HG02852 (cell line): ENCODE measurements around the gene TTC28.
"Not testable (repeated sequence)": the region's sequence is repeated elsewhere in the genome, so short reads cannot be mapped to it uniquely, and the experiment has no call there.

Source experiments
- ATAC-seq: cut with Tn5 transposase; IDR thresholded peaks from one replicate; pipeline ENCODE4 v1.9.1; 2021; ENCODE audit warnings: mild to moderate bottlenecking, moderate library complexity; ENCODE audit not compliant: unreplicated experiment

The TTC28 gene

DNA sequence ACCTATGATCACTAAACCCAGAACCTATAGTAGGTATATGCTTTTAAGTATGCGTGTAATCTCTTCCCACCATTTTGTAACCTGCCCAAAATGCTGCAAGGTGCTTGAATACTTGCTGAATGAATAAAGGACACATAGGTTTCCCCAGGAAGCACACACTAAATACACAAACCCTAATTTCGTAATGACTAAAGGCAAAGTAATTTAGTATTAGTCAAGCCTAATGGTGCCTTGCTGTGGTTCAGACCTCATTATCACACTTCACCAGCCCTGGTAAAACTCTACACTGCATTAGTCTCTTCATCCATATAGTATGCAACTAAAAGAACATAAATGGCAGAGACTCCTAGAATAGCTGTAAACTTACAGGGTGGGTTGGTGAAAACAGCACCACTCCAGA is 471.6 kb downstream of the TTC28 start:
- ATAC-seq: no peak

DNA sequence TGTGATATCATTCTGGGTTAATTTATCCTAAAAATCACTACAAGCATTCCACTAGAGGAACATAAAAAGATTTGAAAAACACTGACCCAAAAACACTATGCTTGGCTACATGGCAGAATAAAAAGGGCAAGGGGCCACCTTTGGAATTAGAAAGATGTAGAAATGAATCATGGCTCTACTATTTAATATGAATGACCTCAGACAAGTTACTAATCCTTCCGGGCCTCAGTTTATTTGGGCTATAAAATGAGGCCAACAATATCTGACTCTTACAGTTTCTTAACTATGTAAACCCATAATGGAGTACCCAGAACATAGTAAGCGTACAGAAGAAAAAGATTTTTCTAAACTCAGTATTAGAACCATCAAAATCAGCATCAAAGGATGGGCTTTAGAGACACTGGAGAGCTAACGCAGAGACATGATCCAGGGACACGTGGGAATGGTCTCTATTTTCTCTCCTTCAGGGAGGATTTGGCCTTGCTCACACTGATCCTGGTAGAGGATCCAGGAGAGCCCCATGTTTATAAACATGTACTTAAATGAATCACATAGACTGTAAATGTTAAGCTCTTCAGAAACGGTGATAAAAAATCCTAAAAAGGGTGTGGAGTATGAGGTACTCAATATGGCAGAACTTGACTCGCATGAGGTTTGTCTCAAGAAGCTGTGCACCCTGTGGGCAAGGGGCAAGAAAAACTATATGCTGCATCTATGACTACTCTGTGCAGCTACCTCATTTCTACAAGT is 472.2 kb downstream of the TTC28 start:
- no peak for ATAC-seq

DNA sequence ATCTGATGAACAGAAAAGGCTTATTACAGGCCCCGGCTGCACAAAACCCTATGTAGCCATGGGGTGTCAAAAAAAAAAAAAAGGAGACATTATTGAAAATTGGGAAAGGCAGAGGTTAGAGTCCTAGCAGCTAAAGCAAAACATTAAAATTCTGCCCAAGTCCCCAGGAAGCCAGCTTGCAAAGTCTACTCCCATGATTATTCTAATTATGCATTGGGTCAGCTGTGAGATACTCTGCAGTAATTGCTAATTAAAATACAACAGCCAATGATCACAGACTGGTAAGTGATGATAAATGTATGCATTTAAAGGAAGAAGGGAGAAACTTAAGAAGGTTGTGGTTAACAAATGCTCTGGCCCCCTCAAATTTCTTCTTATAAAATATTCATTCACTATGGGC is 473.7 kb downstream of the TTC28 start:
- no peak for ATAC-seq

GRCh38 chr22:28204382-28204781 is 475.3 kb downstream of the TTC28 start:
- no peak for ATAC-seq

DNA sequence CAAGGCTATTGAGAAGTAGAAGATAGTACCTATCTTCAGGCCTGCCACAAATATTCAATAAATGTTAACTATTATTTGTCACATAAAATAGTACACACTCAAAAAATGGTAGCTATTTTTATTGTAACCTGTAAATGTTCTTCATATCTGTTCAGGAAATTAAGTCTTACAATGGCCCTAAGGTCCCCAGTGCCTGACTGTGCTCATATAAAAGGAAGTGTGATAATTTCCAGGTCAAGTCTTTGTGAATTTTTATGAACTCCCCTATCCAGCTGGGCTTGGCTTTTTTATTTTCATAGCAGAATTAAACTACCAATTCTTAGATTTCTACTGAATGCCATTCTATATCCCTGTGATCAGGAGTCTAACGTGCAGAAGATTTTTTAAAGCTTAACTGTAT is 476.4 kb downstream of the TTC28 start:
- no peak for ATAC-seq

- no peak for ATAC-seq
These were observed 480.9 kb downstream of the TTC28 start for GRCh38 chr22:28198692-28199091.

DNA sequence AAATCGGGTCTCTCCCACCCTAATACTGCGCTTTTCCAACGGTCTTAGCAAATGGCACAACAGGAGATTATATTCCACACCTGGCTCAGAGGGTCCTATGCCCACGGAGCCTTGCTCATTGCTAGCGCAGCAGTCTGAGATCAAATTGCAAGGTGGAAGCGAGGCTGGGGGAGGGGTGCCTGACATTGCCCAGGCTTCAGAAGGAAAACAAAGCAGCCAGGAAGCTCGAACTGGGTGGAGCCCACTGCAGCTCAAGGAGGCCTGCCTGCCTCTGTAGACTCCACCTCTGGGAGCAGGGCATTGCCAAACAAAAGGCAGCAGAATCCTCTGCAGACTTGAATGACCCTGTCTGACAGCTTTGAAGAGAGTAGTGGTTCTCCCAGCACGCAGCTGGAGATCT is 488.1 kb downstream of the TTC28 start:
- not testable (repeated sequence) for ATAC-seq

- ATAC-seq: no peak
These were observed 491.3 kb downstream of the TTC28 start for GRCh38 chr22:28188178-28188879.

- no peak for ATAC-seq
These were observed 492.0 kb downstream of the TTC28 start for GRCh38 chr22:28187612-28188011.

GRCh38 chr22:28186641-28187040 is 493.0 kb downstream of the TTC28 start:
- no peak for ATAC-seq

DNA sequence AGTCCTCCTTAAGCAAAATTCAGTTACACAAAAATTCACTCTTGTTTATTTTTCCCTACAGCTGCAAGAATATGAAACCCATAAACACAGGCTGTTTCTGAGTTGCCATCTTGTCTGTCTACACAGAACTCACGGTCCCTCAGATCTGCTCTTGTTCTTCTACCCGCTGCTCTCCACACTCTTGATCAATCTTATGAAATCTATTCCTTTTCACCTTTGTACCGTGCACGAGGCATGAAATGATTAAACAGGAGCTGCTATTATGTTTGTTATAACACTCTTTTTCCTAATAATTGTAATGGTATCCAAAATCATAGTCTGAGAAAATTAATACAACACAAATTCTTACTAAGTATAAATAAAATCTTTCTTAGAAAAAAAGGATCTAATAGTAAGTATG is 494.5 kb downstream of the TTC28 start:
- no peak for ATAC-seq

DNA sequence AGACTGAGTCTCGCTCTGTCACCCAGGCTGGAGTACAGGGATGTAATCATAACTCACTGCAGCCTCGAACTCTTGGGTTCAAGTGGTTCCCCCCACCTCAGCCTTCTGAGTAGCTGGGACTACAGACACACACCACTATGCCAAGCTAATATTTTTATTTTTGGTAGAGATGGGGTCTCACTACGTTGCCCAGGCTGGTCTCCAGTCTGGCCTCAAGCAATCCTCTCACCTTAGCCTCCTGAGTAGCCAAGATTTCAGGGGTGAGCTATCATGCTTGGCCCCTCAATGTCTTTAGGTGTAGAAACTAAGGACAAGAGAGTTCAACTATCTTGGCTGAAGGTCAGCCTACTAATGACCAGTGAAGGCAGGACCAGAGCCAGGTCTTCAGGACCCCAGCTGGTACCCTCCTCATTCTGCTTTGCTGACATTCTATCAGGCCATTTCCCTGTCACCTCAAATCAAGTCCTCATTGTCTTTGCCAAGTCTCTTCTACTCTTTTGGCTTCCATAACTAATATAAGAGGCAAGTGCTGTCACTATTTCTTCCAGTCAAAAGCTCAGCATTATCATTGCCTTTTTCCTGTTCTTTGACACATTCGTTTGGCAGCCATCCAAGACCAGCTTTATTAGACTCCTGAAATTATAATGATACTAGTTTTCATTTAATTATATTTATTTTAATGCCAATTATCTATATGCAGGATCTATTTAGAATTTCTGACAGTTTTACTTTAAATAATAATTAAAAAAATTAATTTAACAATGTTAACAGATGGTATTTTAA is 496.4 kb downstream of the TTC28 start:
- ATAC-seq: no peak

DNA sequence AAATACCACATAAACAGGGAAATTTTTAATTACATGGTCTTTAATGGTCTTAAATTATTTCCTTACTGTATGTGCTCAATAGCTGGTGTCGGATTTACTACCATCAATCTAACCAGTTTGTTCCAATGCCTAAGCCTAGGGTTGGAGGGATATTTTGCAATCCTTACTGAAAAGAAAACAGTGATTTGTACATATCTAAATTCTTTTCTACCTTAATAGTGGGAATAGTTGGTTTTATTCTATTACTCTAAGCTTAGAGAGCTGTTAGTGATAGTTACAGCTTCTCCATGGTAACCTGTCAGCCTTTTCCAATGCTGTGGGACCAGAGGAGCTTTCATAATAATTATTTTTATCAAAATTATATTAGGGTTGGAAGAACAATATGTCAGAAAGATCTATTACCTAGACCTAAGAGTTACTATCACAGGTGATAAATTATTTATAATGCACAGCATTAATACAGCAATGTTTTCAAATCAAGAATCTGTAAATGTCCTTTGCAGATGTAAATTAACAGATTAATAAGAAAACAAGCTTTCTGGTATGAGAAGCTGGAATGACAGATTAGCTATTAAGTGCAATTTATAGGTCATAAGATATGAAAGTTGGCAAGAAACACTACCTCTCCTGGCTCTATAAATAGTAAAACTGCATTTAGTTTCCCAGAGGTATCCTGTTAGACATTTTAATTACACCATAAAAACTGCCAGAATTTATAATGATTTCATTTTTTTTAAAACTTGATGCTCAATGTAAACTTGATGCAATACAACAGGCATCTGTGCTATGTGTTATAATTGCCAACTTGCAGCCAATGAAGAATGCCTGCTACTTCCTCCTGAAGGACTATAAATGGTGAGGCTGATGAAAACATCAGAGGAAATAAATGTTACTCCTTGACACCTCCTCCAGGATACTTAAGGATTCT is 498.6 kb downstream of the TTC28 start:
- no peak for ATAC-seq

GRCh38 chr22:28179392-28179791 is 500.2 kb downstream of the TTC28 start:
- ATAC-seq: no peak

DNA sequence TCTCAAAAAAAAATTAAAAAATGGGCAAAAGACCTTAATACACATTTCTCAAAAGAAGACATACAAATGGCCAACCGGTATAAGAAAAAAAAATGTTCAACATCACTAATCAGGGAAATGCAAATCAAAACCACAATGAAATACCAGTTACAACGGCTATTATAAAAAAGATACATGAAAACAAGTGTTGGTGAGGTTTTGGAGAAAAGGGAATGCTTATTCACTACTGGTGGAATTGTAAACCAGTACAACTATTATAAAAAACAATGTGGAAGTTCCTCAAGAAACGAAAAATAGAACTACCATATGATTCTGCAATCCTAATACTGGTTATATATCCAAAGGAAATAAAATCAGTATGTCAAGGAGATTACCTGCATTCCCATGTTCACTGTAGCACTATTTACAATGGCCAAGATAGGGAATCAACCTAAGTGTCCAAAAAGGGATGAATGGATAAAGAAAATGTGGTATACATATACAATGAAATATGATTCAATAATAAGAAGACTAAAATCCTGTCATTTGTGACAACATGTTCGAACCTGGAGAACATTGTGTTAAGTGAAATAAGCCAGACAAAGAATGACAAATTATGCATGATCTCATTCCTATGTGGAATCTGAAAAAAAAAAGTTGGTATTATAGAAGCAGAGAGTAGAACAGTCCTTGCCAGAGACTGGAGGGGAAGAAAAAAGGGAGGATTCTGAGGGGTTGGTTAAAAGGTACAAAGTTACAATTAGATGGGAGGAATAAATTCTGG is 503.7 kb downstream of the TTC28 start:
- no peak for ATAC-seq

DNA sequence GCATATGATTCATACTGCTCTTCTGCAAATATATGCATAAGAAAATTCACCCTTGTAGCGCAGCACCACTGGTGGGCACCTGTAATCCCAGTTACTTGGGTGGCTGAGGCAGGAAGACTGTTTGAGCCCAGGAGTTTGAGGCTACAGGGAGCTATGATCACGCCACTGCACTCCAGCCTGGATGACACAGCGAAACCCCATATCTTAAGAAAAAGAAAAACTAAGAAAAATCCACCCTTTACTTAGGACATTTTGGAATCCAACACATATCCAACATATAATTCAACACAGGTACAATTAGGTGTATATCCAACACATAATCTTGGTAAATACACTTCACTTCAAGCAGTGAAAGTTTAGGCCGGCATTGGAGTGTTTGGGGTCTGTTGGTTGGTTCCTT is 505.1 kb downstream of the TTC28 start:
- ATAC-seq: no peak

GRCh38 chr22:28172892-28173670 is 506.6 kb downstream of the TTC28 start:
- no peak for ATAC-seq

DNA sequence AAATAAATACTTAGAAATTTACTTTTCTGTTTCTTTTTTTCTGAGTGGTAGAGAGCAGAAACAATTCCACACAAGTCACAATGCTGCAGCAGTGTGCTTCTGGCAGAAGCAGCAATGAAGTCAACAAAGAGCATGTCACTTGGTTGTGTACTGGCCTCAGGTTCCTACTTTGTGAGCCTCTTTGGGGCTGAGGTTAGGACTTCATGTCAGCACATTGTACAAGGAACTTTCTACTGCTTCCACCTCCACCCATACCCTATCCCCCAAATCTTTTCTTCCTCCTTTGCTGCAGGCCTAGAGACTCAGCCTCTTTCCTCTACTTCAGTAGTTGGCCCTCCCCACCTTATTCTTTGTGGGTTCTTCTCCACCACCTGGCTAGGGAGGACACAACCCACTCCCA is 507.9 kb downstream of the TTC28 start:
- ATAC-seq: no peak

DNA sequence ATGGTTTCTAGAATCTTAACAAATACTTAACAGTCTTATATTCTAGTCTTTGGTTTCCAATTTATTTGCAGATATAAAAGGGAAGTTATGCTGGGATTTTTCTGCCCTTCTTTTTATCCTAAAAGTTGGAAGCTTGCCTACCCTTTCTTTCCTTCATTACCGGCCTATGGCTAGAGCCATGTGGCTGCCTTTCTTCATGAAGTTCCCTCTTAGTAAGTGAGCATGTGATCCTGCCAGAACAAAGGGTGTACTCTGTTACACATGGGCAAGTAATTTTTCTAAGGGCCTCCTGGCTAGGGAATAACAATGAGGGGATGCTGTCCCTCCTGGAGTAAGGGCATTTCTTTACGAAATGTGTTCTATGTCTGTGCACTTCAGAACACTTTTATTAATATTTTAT is 508.5 kb downstream of the TTC28 start:
- no peak for ATAC-seq
